ENCODE measurements around the gene RGS1. TPM values are rescaled to one million over a fixed set of nuclear protein-coding genes. Genes with fewer than 3 reads are reported as not detected.

Gene RGS1
- total and polyA plus RNA-seq, 2 of the 8 experiments (the other 6 are each of a cell fraction or from before 2014, with no cell fraction given) = not detected

GRCh38 chr1:192554904-192555303 is 20.7 kb upstream of the RGS1 start:
- Histone ChIP-seq H4K8ac (ENCODE audit: extremely low read depth, insufficient read depth, low read length) (no peak overlapping the region), H3K18ac (ENCODE audit: extremely low read depth, low read length) (no peak overlapping the region), H3K23me2 (ENCODE audit: low read depth, low read length) (no peaks in the 10 kb centered on the region), H3K14ac (ENCODE audit: insufficient read length) (no peak overlapping the region), H2BK120ac (replicated peaks; ENCODE audit: low read depth, low read length) (no peak overlapping the region), H2BK5ac (ENCODE audit: low read depth, low read length) (no peak overlapping the region), H2BK15ac (ENCODE audit: low read length) (no peak overlapping the region), H3K4me2 (ENCODE audit: insufficient read depth in 1 of 2, low read depth in 2 of 2, low read length in 2 of 2) (no peak overlapping the region), H4K91ac (replicated peaks; ENCODE audit: insufficient read length, low read length) (no peak overlapping the region), H3K27me3 (replicated peaks in 1 of 4; ENCODE audit: control insufficient read depth in 3 of 4, extremely low read depth in 1 of 4, insufficient read depth in 3 of 4, low read length in 3 of 4) (no peaks in the 10 kb centered on the region), H3K9ac (replicated peaks in 1 of 4; ENCODE audit: extremely low read depth in 1 of 4, low read depth in 3 of 4, low read length in 3 of 4) (no peak overlapping the region), H3K4me3 (ENCODE audit: extremely low read depth in 1 of 4, insufficient read depth in 2 of 4, low read depth in 3 of 4, low read length in 4 of 4) (no peak overlapping the region), H3K27ac (ENCODE audit: low read depth, low read length) (no peak overlapping the region), H3K79me2 (ENCODE audit: control insufficient read depth in 1 of 2, insufficient read depth in 2 of 2, low read length in 2 of 2) (no peaks in the 10 kb centered on the region), H3K4me1 (replicated peaks in 1 of 4; ENCODE audit: control insufficient read depth in 3 of 4, insufficient read depth in 4 of 4, low read length in 3 of 4) (no peaks in the 10 kb centered on the region), H2BK20ac (ENCODE audit: low read length) (no peak overlapping the region), H4K5ac (ENCODE audit: insufficient read length, low read depth, low read length) (no peak overlapping the region), H3K79me1 (ENCODE audit: low read depth, low read length) (no peaks in the 10 kb centered on the region), H2BK12ac (ENCODE audit: low read depth, low read length) (no peak overlapping the region), H3K23ac (ENCODE audit: insufficient read length) (no peak overlapping the region), H3K56ac (replicated peaks; ENCODE audit: insufficient read length, low read depth, low read length) (no peak overlapping the region), H3K36me3 (ENCODE audit: control insufficient read depth in 2 of 4, insufficient read depth in 4 of 4, low read length in 3 of 4) (no peaks in the 10 kb centered on the region), H3K4ac (replicated peaks; ENCODE audit: insufficient read length, low read depth, low read length) (no peak overlapping the region), H4K20me1 (replicated peaks in 1 of 2; ENCODE audit: control insufficient read depth in 1 of 2, insufficient read depth in 2 of 2, low read length in 2 of 2) (no peaks in the 10 kb centered on the region), H2AK5ac (ENCODE audit: low read depth, low read length) (no peak overlapping the region), H3K9me3 (ENCODE audit: insufficient read depth in 2 of 2, low read depth in 1 of 2, low read length in 1 of 2) (no peaks in the 10 kb centered on the region), H2AFZ (ENCODE audit: low read length) (no peak overlapping the region)
- POLR2A ChIA-PET (ENCODE audit: partially characterized antibody) = no interaction called here
- TF ChIP-seq JUN (IDR thresholded peaks at IDR 0.05; ENCODE audit: low read depth, low read length) (no peak), ZNF274 (IDR thresholded peaks at IDR 0.05; ENCODE audit: borderline replicate concordance, extremely low read depth, low read length) (no peak), POLR2AphosphoS5 (IDR thresholded peaks at IDR 0.05; ENCODE audit: low read depth, low read length) (no peak)
- CTCF ChIA-PET (ENCODE audit: partially characterized antibody) = interaction anchor here (1.1 kb wide), 1 partner anchor 10 kb away, joined by 4 read pairs; no protein-coding TSS in a partner anchor
- WGBS, 2 experiments (ENCODE audit: extremely low coverage in 1 of 2, insufficient coverage in 1 of 2, insufficient read length in 1 of 2, insufficient replicate concordance in 2 of 2, low coverage in 1 of 2, low lambda C conversion rate in 2 of 2, missing lambda C conversion rate in 1 of 2) = 100% methylated on average over 4 of the region's 4 CpGs; no CpG with 5 or more reads in 1 of the 2 experiments
- no peak for FAIRE-seq
- DNase-seq (ENCODE audit: low read depth in 1 of 2, low spot score in 2 of 2) = no peak
